GM18868 (cell line): ENCODE results near the gene IL15.

Experiments used
- ATAC-seq: cut with Tn5 transposase; IDR thresholded peaks from one replicate; pipeline ENCODE4 v1.9.1; 2021; ENCODE audit warnings: mild to moderate bottlenecking, moderate library complexity; ENCODE audit not compliant: unreplicated experiment

Gene IL15

DNA sequence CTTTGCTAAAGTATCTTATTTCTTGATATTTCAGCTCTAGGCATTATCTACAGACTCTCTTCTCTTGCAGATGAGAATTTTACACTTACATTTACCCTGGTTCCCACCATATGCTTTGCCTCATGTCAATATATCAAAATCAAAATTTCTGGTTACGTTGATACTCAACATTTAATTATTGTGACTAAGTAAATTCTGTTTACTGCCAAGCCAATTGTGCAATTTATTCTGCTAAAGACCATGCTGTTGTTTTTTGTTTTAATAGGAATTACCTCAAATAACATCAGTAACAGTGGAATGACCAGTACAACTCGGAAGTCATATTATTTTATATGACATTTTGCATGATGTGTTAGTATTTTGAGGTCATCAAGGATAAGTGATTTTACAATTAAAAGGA lies 125.5 kb downstream of the IL15 start:
- ATAC-seq = no peak

DNA sequence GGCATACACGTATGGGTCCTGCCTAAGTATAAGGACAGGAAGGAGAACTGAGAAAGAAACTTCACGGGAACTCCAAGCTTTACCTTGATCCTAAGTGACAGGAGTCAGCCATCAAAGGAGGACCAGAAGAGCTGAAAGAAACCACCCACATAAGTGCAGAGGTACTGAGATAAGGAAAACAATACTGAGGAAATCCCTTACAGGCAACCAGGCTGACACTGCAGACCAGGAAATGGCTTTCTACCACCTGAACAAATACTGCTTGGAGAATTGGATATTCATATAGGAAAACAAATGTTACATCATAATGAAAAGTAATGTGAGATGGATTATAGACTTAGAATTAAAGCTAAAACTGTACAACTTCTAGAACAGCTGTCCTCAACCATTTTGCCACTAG lies 127.0 kb downstream of the IL15 start:
- ATAC-seq = no peak

DNA sequence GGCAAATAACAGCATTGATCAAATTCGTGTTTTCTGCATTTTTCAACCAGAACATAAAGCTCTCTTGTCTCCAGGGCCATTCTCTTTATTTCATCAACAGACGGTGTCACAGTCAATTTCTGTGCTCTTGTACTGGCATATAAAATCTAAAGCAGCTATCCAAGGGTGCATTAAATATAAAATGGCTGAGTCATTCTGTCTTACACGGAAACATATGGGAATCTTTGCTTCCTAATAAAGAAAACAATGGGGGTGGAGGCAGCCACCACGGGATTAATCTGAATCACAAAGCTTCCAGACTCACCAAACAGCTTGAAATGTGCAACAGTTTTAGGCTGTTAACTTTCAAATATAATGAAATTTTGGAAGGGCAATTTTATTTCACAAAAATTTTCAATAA lies 132.6 kb downstream of the IL15 start:
- no peak for ATAC-seq

DNA sequence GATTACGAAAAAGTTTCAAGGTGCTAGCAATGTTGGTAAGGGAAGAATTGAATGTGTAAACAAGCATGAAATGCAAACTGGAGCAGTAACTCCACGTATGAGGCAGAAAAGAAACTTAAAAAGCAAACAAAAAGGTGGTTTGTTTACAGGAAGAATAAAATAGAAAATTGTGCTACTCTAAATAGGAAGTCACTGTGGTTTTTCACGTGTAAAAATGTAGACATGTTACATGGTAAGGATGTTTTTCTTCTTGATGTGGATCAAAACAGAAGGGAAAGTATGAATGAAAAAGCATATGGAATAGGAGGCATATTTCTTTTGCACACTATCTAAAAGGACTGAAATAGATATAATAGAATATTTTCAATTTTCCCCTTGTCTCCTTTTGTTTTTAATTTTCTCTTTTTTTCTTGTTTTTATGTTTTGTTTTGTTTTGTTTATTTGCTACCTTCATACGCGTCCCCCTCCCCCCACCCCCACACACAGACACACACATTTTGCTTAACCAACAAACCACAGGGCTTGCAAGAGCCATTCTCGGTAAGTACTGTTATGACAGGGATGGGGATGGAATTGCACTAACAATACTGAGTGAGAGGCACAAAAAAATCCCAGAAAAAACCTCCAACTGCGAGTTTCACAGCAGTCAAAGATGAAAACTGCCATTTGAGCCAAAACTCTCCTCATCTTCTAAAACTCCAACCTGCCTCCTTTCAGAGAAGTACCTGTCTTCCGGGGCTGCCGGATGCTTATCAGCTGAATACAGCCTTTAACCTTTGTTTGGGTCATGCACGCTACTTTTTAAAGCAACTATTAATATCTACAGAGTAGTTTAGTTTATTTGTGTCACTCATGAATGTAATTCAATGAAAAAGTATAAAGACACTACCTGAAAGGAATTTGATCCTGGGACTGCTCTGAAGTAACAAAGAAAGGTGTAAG lies 135.8 kb downstream of the IL15 start:
- peak; percentile 87 for ATAC-seq

DNA sequence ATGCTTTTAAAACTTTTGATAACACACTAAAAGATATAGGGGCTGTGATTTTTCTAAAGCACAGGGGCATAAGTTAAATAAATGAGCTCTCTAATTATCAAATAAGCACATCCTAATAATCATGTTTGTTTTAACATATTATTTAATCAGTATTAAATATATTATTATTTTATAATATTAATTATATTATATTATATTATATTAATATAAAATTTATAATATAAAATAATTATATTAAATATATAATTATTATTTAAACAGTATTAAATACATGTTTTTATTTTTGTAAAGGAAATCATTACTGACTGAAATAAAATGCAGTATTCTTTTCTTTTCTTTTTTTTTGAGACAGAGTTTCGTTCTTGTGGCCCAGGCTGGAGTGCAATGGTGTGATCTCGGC lies 136.5 kb downstream of the IL15 start:
- no peak for ATAC-seq

DNA sequence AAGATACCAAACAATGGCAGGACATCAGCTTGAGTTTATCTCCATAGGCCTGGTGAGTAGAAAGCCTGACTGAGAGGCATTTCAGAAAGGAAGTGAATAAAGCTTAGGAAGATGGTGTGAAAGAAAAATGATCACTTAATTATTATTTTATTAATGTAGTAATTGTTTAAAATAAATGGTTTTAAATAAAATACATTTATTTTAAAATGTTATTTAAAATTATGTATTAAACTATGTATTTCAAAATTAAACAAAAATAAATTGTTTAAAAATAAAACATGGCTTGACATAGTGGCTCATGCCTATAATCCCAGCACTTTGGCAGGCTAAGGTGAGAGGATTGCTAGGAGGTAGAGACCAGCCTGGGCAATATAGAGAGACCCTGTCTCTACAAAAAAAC lies 145.8 kb downstream of the IL15 start:
- ATAC-seq = no peak
